Neural progenitor cell (in vitro differentiated cells): ENCODE results near the gene C20orf96. TPM values are rescaled to one million over a fixed set of nuclear protein-coding genes. Genes with fewer than 3 reads are reported as not detected.

Experiments used
- total RNA-seq: library from RNA; depleted of rRNA; stranded (reverse); fragments of >200 nt; gene quantifications from 2 replicates; pipeline ENCODE4 v1.2.3, GENCODE V29; 2015; ENCODE audit warnings: low replicate concordance

The C20orf96 gene
- total RNA-seq, 1 donor from 2014 or later = 6.0 TPM

Other genes with a start within 250 kb of the C20orf96 start
- not detected in 2 replicates for gene DEFB125, start 203.1 kb downstream of the C20orf96 start, total RNA-seq
- not detected in 2 replicates for gene DEFB126, start 148.2 kb downstream of the C20orf96 start, total RNA-seq
- gene DEFB127, start 133.3 kb downstream of the C20orf96 start, total RNA-seq = not detected in 2 replicates
- gene DEFB128, start 101.0 kb downstream of the C20orf96 start, total RNA-seq = not detected in 2 replicates
- gene DEFB129, start 63.5 kb downstream of the C20orf96 start, total RNA-seq = not detected in 2 replicates
- not detected in 2 replicates for gene DEFB132, start 33.0 kb downstream of the C20orf96 start, total RNA-seq
- 24.2 and 43.4 TPM in 2 replicates for gene ZCCHC3, start 6.8 kb upstream of the C20orf96 start, total RNA-seq
- gene SOX12, start 34.8 kb upstream of the C20orf96 start, total RNA-seq = 5.3 and 26.6 TPM in 2 replicates
- gene NRSN2, start 56.4 kb upstream of the C20orf96 start, total RNA-seq = 8.8 and 20.1 TPM in 2 replicates
- gene TRIB3, start 90.0 kb upstream of the C20orf96 start, total RNA-seq = 0.43 and 3.7 TPM in 2 replicates
- gene RBCK1, start 117.5 kb upstream of the C20orf96 start, total RNA-seq = 24.3 and 60.7 TPM in 2 replicates
- 23.2 and 24.4 TPM in 2 replicates for gene TBC1D20, start 171.8 kb upstream of the C20orf96 start, total RNA-seq